ENCODE data around the gene ACOX3.

The ACOX3 gene

DNA sequence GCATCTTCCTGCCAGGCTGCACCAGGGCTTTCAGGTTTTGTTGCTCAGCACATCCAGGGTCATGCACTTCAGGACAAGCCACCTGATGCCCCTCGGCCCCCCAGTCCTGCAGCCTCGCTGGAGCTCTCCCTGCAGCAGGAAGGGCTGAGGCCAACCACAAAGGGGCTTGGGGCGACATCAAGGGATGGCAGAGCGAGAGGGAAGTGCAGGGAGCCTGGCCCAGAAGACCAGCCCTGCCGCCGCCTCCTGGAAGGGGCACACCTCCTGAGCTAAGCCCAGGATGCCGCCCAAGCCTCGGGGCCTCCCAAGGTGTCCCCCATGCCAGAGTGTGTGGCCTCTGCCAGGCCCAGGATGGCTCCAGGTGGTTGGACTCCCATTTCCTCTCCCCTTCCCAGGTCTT lies 37.2 kb upstream of the ACOX3 start:
- Histone ChIP-seq H3K36me3 (ENCODE audit: insufficient read depth, low read length) (no peaks in the 10 kb centered on the region), H3K4me2 (ENCODE audit: low read length) (no peak overlapping the region), H3K27ac (ENCODE audit: low read depth, low read length, poor library complexity, severe bottlenecking) (no peak overlapping the region), H3K9me2 (ENCODE audit: low read depth, low read length) (no peaks in the 10 kb centered on the region), H3K27me3 (ENCODE audit: insufficient read depth, low read length) (no peaks in the 10 kb centered on the region), H3K79me2 (ENCODE audit: insufficient read depth, low read length) (no peaks in the 10 kb centered on the region), H4K20me1 (ENCODE audit: insufficient read depth, low read length) (no peaks in the 10 kb centered on the region), H3K4me3 (ENCODE audit: low read depth, low read length, poor library complexity, severe bottlenecking) (no peak overlapping the region), H3K4me1 (ENCODE audit: insufficient read depth, low read length, severe bottlenecking) (no peaks in the 10 kb centered on the region), H3K9me3 (ENCODE audit: low read length) (no peaks in the 10 kb centered on the region), H3F3A (ENCODE audit: insufficient read depth, low read length) (no peaks in the 10 kb centered on the region), H2AFZ (ENCODE audit: low read length) (no peak overlapping the region), H3K9ac (ENCODE audit: low read length) (no peak overlapping the region)
- TF ChIP-seq, protein P1, sequence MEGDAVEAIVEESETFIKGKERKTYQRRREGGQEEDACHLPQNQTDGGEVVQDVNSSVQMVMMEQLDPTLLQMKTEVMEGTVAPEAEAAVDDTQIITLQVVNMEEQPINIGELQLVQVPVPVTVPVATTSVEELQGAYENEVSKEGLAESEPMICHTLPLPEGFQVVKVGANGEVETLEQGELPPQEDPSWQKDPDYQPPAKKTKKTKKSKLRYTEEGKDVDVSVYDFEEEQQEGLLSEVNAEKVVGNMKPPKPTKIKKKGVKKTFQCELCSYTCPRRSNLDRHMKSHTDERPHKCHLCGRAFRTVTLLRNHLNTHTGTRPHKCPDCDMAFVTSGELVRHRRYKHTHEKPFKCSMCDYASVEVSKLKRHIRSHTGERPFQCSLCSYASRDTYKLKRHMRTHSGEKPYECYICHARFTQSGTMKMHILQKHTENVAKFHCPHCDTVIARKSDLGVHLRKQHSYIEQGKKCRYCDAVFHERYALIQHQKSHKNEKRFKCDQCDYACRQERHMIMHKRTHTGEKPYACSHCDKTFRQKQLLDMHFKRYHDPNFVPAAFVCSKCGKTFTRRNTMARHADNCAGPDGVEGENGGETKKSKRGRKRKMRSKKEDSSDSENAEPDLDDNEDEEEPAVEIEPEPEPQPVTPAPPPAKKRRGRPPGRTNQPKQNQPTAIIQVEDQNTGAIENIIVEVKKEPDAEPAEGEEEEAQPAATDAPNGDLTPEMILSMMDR (IDR thresholded peaks at IDR 0.05; ENCODE audit: low read length) = no peak
- TF ChIP-seq EZH2 (IDR thresholded peaks at IDR 0.05; ENCODE audit: borderline replicate concordance, low read length) = no peak

DNA sequence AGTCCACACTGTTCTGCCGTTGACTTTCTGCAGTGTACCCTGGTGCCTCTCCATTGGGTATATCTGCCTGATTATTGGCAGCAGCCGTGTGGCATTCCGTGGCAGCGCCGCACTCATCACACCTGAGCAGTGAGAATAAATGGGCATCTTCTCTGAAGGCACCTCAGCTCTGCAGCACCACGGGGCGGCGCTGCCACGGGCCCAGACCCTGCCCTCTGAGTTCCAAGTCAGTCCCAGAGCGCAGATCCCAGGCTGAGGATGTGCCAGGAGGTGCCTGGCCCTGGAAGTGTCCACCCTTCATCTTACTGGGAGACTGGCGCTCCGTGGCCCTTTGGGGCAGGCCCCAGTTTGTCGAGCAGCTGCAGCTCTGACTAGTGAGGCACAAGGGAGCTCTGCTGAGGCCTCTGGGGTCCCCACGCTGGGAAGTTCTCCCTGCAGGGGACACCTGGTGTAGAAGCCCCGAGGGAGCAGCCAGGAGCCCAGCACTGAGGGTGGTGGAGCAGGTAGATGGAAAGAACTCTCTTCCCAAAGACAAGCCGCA lies 36.6 kb upstream of the ACOX3 start:
- Histone ChIP-seq H3K27me3 (ENCODE audit: insufficient read depth, low read length) (no peaks in the 10 kb centered on the region), H3K9ac (ENCODE audit: low read length) (no peak overlapping the region), H3K27ac (ENCODE audit: low read depth, low read length, poor library complexity, severe bottlenecking) (no peak overlapping the region), H3F3A (ENCODE audit: insufficient read depth, low read length) (no peaks in the 10 kb centered on the region), H3K36me3 (ENCODE audit: insufficient read depth, low read length) (no peaks in the 10 kb centered on the region), H4K20me1 (ENCODE audit: insufficient read depth, low read length) (no peaks in the 10 kb centered on the region), H2AFZ (ENCODE audit: low read length) (no peak overlapping the region), H3K79me2 (ENCODE audit: insufficient read depth, low read length) (no peaks in the 10 kb centered on the region), H3K4me1 (ENCODE audit: insufficient read depth, low read length, severe bottlenecking) (no peaks in the 10 kb centered on the region), H3K4me3 (ENCODE audit: low read depth, low read length, poor library complexity, severe bottlenecking) (no peak overlapping the region), H3K4me2 (ENCODE audit: low read length) (no peak overlapping the region), H3K9me3 (ENCODE audit: low read length) (no peaks in the 10 kb centered on the region), H3K9me2 (ENCODE audit: low read depth, low read length) (no peaks in the 10 kb centered on the region)
- TF ChIP-seq, protein P1 (IDR thresholded peaks at IDR 0.05; ENCODE audit: low read length) = no peak
- no peak for TF ChIP-seq EZH2 (IDR thresholded peaks at IDR 0.05; ENCODE audit: borderline replicate concordance, low read length)

DNA sequence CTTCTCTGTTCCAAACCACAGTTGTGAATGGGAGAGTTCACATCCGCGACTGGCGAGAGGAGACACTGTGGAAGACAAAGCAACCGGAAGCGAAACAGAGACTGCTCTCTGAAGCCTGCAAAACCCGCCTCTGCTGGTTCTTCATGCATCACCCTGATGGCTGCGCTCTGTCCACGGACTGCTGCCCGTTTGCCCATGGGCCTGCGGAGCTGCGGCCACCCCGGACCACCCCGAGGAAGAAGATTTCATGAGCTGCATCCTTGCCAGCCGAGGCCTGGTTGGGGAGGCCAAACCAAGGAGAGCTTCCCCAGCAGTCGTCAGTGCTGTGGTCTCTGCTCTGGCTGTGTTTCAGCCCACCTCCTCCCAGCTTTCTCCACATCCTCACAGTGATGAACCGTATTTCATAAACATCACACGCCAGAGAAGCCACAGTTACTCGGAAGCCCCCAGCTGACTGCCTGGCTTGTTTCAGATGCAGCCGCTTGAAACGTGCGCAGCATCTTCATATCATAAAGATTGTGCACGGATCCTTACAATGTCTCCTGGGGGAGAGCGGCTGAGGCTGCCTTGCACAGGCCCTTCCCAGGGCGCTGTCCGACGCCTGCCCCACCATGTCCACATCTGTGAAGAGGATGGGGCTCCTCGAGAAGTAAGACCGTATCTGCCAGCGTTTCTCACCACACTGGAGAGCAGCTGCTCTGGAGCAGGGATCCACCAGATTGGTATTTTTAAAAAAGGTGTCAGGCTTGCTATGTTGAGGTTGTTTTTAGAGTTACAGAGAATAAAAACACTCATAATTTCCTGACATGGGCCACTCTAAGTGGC lies 35.4 kb upstream of the ACOX3 start:
- Histone ChIP-seq H4K20me1 (ENCODE audit: insufficient read depth, low read length) (no peaks in the 10 kb centered on the region), H2AFZ (ENCODE audit: low read length) (no peak overlapping the region), H3K27ac (ENCODE audit: low read depth, low read length, poor library complexity, severe bottlenecking) (no peak overlapping the region), H3K9me3 (ENCODE audit: low read length) (no peaks in the 10 kb centered on the region), H3K4me3 (ENCODE audit: low read depth, low read length, poor library complexity, severe bottlenecking) (no peak overlapping the region), H3K79me2 (ENCODE audit: insufficient read depth, low read length) (no peaks in the 10 kb centered on the region), H3K27me3 (ENCODE audit: insufficient read depth, low read length) (no peaks in the 10 kb centered on the region), H3K9me2 (ENCODE audit: low read depth, low read length) (no peaks in the 10 kb centered on the region), H3K4me1 (ENCODE audit: insufficient read depth, low read length, severe bottlenecking) (no peaks in the 10 kb centered on the region), H3K9ac (ENCODE audit: low read length) (no peak overlapping the region), H3F3A (ENCODE audit: insufficient read depth, low read length) (no peaks in the 10 kb centered on the region), H3K36me3 (ENCODE audit: insufficient read depth, low read length) (no peaks in the 10 kb centered on the region), H3K4me2 (ENCODE audit: low read length) (no peak overlapping the region)
- TF ChIP-seq, protein P1 (IDR thresholded peaks at IDR 0.05; ENCODE audit: low read length) = no peak
- TF ChIP-seq EZH2 (IDR thresholded peaks at IDR 0.05; ENCODE audit: borderline replicate concordance, low read length) = no peak
